Endometrial microvascular endothelial cells (primary cell): Measurements from ENCODE around the gene SPATA3. TPM values are rescaled to one million over a fixed set of nuclear protein-coding genes. Genes with fewer than 3 reads are reported as not detected.

Source experiments
- in situ Hi-C: cut with HindIII; loops from 2 replicates; pipeline ENCODE4 v1.10.0; 2017; ENCODE audit warnings: low sequenced_read_pairs, low pct_unique_long_range_greater_than_20kb; ENCODE audit errors: inconsistent ontology term
- total RNA-seq: library from RNA; depleted of rRNA; stranded (reverse); fragments of >200 nt; gene quantifications from one replicate; pipeline ENCODE4 v1.2.3, GENCODE V29; 2015; ENCODE audit errors: inconsistent ontology term

The SPATA3 gene
- total RNA-seq, 1 donor from 2014 or later, result not detected

DNA sequence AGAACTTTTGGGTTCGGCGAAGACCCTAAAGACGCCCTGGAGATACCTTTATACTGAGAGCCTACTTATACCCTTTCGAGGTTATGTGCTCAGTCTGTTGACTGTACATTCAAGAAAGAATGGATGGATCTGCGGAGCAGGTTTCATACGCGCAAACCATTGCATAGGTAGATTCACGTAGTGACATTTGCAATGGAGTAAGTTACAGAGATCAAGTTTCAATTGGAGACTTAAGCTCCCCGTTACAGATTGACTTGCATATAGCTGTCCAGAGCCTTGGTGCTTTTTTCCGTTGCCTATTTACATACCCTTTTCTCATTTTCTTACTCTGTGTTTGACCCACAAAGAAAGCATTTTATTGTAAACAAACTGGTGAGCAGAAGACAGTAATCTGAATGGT is 61.7 kb downstream of the SPATA3 start:
- in situ Hi-C loops, result no loop called here

Other genes with a start within 250 kb of the SPATA3 start
- 1.5 TPM for gene ITM2C, start 131.2 kb upstream of the SPATA3 start, total RNA-seq
- not detected for gene GPR55, start 70.9 kb upstream of the SPATA3 start, total RNA-seq
- not detected for gene C2orf72, start 41.4 kb downstream of the SPATA3 start, total RNA-seq
- 169 TPM for gene PSMD1, start 60.7 kb downstream of the SPATA3 start, total RNA-seq
- gene HTR2B, start 128.9 kb downstream of the SPATA3 start, total RNA-seq, result 2.0 TPM
- gene ARMC9, start 202.5 kb downstream of the SPATA3 start, total RNA-seq, result 76.7 TPM